HCT116 (cell line): Measurements from ENCODE around the gene FBXL7. TPM values are rescaled to one million over a fixed set of nuclear protein-coding genes. Genes with fewer than 3 reads are reported as not detected.

ENCODE experiments used
- ATAC-seq: fragments of 200-7000 bp; cut with Tn5 transposase; 2 replicates; pipeline ENCODE4 v1.9.1; 2020; ENCODE audit warnings: mild to moderate bottlenecking, moderate library complexity
- BruUV-seq: library from RNA; stranded (reverse); fragments of 400-500 nt; replicated peaks from 2 replicates; lab custom pipeline; 2021; lab: Mats Ljungman, UMichigan
- CTCF ChIA-PET: fragments of 300-600 bp; sonication (Branson Sonifier 250); formaldehyde crosslinking; loops from one replicate; lab custom pipeline; 2021; ENCODE audit warnings: antibody characterized with exemption; lab: Charles Lee
- POLR2A ChIA-PET: fragments of 300-600, 350-600 bp; sonication (Branson Sonifier 250); formaldehyde crosslinking; loops from one replicate; lab custom pipeline; 2021; ENCODE audit warnings: antibody characterized with exemption; lab: Charles Lee
- RAD21 ChIA-PET, 2 experiments: fragments of 300-600 bp; sonication (Branson Sonifier 250); formaldehyde crosslinking; loops; one replicate each; lab custom pipeline; 2023; ENCODE audit warnings: low total read pairs in 2 of 2; ENCODE audit not compliant: uncharacterized antibody in 2 of 2, unreplicated experiment in 2 of 2, low non-redundant PET in 1 of 2; lab: Charles Lee
- DNase-seq: peaks from one replicate; pipeline ENCODE4 v3.0.0-alpha.2; 2010; ENCODE audit warnings: low read depth, low spot score
- H2AFZ ChIP-seq: fragments of 200-600 bp; shearing (Covaris generic), sonication (generic); 2 replicates; pipeline ENCODE4 v1.6.1; 2017; ENCODE audit warnings: low read depth, mixed run types, mixed read lengths, antibody characterized with exemption, low read length; ENCODE audit not compliant: poor library complexity, severe bottlenecking
- H3K27ac ChIP-seq: 2 replicates; pipeline ENCODE4 v1.5.1; 2012; ENCODE audit warnings: low read depth, low read length
- H3K27me3 ChIP-seq: fragments of 200-600 bp; sonication (generic); 2 replicates; pipeline ENCODE4 v1.6.1; 2016; ENCODE audit warnings: mixed run types, low read length, mixed read lengths; ENCODE audit not compliant: insufficient read depth
- H3K36me3 ChIP-seq, 2 experiments: fragments of 200-500 bp in 1 of 2; fragments of 200-600 bp in 1 of 2; sonication (Bioruptor generic) in 1 of 2; sonication (generic) in 1 of 2; 2 replicates each; pipeline versions ENCODE4 v1.5.1 to v1.6.1; 2014 to 2016; ENCODE audit warnings: low read length in 2 of 2, inconsistent platforms in 1 of 2, mixed read lengths in 1 of 2, mixed run types in 1 of 2; ENCODE audit not compliant: insufficient read depth in 2 of 2, control insufficient read depth in 1 of 2
- H3K4me1 ChIP-seq, 2 experiments: fragments of 200-600 bp in 1 of 2; sonication (generic) in 1 of 2; 2 replicates each; pipeline versions ENCODE4 v1.5.1 to v1.6.1; 2012 to 2017; ENCODE audit warnings: low read length in 2 of 2, inconsistent platforms in 1 of 2, mild to moderate bottlenecking in 1 of 2, mixed read lengths in 1 of 2, mixed run types in 1 of 2, moderate library complexity in 1 of 2; ENCODE audit not compliant: insufficient read depth in 2 of 2, control insufficient read depth in 1 of 2
- H3K4me2 ChIP-seq: fragments of 200-600 bp; sonication (generic); 2 replicates; pipeline ENCODE4 v1.6.1; 2017; ENCODE audit warnings: mixed run types, low read length, mixed read lengths
- H3K4me3 ChIP-seq, 2 experiments: fragments of 200-600 bp in 1 of 2; sonication (generic) in 1 of 2; replicated peaks in 1 of 2; 2 replicates each; pipeline ENCODE4 v1.5.1; 2011 to 2016; ENCODE audit warnings: low read length in 2 of 2, control low read depth in 1 of 2, low read depth in 1 of 2, mild to moderate bottlenecking in 1 of 2, mixed read lengths in 1 of 2, mixed run types in 1 of 2
- H3K79me2 ChIP-seq: fragments of 200-600 bp; sonication (generic); 2 replicates; pipeline ENCODE4 v1.6.1; 2017; ENCODE audit warnings: mild to moderate bottlenecking, mixed run types, low read length, moderate library complexity, mixed read lengths; ENCODE audit not compliant: insufficient read depth
- H3K9ac ChIP-seq: fragments of 200-600 bp; sonication (generic); 2 replicates; pipeline ENCODE4 v1.6.1; 2016; ENCODE audit warnings: low read length, mixed read lengths
- H3K9me2 ChIP-seq: fragments of 200-600 bp; sonication (generic), shearing (Covaris generic); 2 replicates; pipeline ENCODE4 v1.6.1; 2017; ENCODE audit warnings: mixed run types, mild to moderate bottlenecking, moderate library complexity; ENCODE audit not compliant: insufficient read depth
- H3K9me3 ChIP-seq, 2 experiments: fragments of 200-500 bp in 1 of 2; fragments of 200-600 bp in 1 of 2; sonication (Bioruptor generic) in 1 of 2; sonication (generic) in 1 of 2; 2 replicates each; pipeline ENCODE4 v1.6.1; 2014 to 2017; ENCODE audit warnings: low read length in 2 of 2, mixed read lengths in 2 of 2, inconsistent platforms in 1 of 2, low read depth in 1 of 2, mild to moderate bottlenecking in 1 of 2, mixed run types in 1 of 2, moderate library complexity in 1 of 2; ENCODE audit not compliant: control insufficient read depth in 1 of 2, insufficient read depth in 1 of 2
- H4K20me1 ChIP-seq: fragments of 200-600 bp; sonication (generic), shearing (Covaris generic); 2 replicates; pipeline ENCODE4 v1.6.1; 2017; ENCODE audit warnings: mixed run types, mild to moderate bottlenecking, moderate library complexity; ENCODE audit not compliant: insufficient read depth
- CBX3 ChIP-seq: IDR thresholded peaks from 2 replicates; pipeline ENCODE4 v1.6.1; 2012; ENCODE audit warnings: low read depth
- EGR1 ChIP-seq: IDR thresholded peaks from 2 replicates; pipeline ENCODE4 v1.6.1; 2012; ENCODE audit warnings: low read depth
- ELF1 ChIP-seq: IDR thresholded peaks from 2 replicates; pipeline ENCODE4 v1.6.1; 2012; ENCODE audit warnings: low read depth, borderline replicate concordance
- EZH2phosphoT487 ChIP-seq: fragments of 200-600 bp; IDR thresholded peaks from 2 replicates; pipeline ENCODE4 v1.6.1; 2018; ENCODE audit warnings: antibody characterized with exemption, borderline replicate concordance
- POLR2A ChIP-seq: IDR thresholded peaks from 2 replicates; pipeline ENCODE4 v1.7.0; 2011; ENCODE audit warnings: borderline replicate concordance; ENCODE audit not compliant: insufficient read depth, insufficient read length; ENCODE audit errors: extremely low read depth
- RAD21 ChIP-seq: IDR thresholded peaks from 2 replicates; pipeline ENCODE4 v1.6.1; 2012; ENCODE audit warnings: low read depth, mild to moderate bottlenecking
- intact Hi-C: fragments of 100-400 bp; cut with micrococcal nuclease; formaldehyde crosslinking; loops from 2 replicates; pipeline ENCODE4 v1.10.0; 2022
- total RNA-seq: library from RNA; stranded (reverse); gene quantifications from one replicate; pipeline ENCODE4 v1.2.1, GENCODE V29; 2021; ENCODE audit not compliant: unreplicated experiment
- TF ChIP-seq, protein P1 (sequence below): IDR thresholded peaks from 2 replicates; pipeline ENCODE4 v1.6.1; 2012; ENCODE audit warnings: low read depth
- TF ChIP-seq, protein P2 (sequence below): IDR thresholded peaks from 2 replicates; pipeline ENCODE4 v1.6.1; 2011; ENCODE audit warnings: mild to moderate bottlenecking, low read length, moderate library complexity; ENCODE audit not compliant: insufficient replicate concordance; ENCODE audit errors: extremely low read depth
- TF ChIP-seq, protein P3 (sequence below): IDR thresholded peaks from 2 replicates; pipeline ENCODE4 v1.6.1; 2012
- TF ChIP-seq, protein P4 (sequence below): IDR thresholded peaks from 2 replicates; pipeline ENCODE4 v1.6.1; 2012

Gene FBXL7
- total RNA-seq, 1 experiment from 2014 or later = 0.05 TPM

DNA sequence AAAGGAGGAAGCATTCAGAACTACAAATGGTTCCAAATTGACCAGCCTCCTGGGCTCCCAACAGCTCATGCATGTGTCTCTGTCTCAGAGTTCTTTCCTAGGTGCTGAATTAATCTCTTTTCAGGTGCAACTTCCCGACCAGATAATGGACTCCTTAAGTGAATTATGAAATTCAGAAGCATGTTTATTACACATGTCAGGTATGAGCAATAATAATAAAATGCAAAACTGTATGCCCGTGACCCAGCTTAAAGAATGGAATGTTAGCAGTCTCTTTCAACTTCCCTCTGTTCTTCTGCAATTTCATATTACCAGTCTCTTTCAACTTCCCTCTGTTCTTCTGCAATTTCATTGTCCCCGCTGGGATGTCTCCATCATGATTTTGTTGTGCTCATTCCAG, 60.4 kb downstream of the FBXL7 start (continued):
- TF ChIP-seq, protein P1, sequence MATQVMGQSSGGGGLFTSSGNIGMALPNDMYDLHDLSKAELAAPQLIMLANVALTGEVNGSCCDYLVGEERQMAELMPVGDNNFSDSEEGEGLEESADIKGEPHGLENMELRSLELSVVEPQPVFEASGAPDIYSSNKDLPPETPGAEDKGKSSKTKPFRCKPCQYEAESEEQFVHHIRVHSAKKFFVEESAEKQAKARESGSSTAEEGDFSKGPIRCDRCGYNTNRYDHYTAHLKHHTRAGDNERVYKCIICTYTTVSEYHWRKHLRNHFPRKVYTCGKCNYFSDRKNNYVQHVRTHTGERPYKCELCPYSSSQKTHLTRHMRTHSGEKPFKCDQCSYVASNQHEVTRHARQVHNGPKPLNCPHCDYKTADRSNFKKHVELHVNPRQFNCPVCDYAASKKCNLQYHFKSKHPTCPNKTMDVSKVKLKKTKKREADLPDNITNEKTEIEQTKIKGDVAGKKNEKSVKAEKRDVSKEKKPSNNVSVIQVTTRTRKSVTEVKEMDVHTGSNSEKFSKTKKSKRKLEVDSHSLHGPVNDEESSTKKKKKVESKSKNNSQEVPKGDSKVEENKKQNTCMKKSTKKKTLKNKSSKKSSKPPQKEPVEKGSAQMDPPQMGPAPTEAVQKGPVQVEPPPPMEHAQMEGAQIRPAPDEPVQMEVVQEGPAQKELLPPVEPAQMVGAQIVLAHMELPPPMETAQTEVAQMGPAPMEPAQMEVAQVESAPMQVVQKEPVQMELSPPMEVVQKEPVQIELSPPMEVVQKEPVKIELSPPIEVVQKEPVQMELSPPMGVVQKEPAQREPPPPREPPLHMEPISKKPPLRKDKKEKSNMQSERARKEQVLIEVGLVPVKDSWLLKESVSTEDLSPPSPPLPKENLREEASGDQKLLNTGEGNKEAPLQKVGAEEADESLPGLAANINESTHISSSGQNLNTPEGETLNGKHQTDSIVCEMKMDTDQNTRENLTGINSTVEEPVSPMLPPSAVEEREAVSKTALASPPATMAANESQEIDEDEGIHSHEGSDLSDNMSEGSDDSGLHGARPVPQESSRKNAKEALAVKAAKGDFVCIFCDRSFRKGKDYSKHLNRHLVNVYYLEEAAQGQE = no peak

DNA sequence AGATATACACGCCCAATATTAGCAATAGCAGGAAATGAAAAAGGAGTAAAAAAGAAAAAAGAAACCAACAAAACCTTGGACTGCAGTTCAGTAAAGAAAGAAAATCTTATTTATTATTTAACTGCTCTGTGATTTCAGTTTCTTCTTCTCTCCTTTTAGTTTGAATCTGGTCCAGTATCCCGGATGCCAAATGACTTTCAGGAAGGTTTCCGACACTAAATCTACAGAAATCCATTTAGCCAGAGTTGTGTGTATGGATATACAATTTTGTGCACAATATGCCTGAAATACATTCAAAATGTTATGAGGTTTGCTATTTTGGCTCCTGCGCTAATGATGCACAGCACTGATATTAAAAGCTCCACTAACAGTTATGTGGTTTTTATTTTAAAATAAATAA, 64.5 kb downstream of the FBXL7 start:
- RAD21 ChIA-PET = no interaction called here
- no peaks in the 10 kb centered on the region for H3K27me3 ChIP-seq
- H2AFZ ChIP-seq = no peak overlapping the region
- H3K9me2 ChIP-seq = no peaks in the 10 kb centered on the region
- H4K20me1 ChIP-seq = no peaks in the 10 kb centered on the region
- DNase-seq (no peak), ATAC-seq (no peak)
- no peaks in the 10 kb centered on the region for H3K4me1 ChIP-seq
- BruUV-seq = no TSS peak
- H3K4me2 ChIP-seq = no peak overlapping the region
- no peaks in the 10 kb centered on the region for H3K79me2 ChIP-seq
- no peak overlapping the region for H3K27ac ChIP-seq
- CTCF ChIA-PET = no interaction called here
- intact Hi-C loops = no loop called here
- no peak overlapping the region for H3K4me3 ChIP-seq
- no peaks in the 10 kb centered on the region for H3K36me3 ChIP-seq
- TF ChIP-seq ELF1 (no peak), EZH2phosphoT487 (no peak), POLR2A (no peak), CBX3 (no peak), RAD21 (no peak), EGR1 (no peak)
- TF ChIP-seq, protein P2, sequence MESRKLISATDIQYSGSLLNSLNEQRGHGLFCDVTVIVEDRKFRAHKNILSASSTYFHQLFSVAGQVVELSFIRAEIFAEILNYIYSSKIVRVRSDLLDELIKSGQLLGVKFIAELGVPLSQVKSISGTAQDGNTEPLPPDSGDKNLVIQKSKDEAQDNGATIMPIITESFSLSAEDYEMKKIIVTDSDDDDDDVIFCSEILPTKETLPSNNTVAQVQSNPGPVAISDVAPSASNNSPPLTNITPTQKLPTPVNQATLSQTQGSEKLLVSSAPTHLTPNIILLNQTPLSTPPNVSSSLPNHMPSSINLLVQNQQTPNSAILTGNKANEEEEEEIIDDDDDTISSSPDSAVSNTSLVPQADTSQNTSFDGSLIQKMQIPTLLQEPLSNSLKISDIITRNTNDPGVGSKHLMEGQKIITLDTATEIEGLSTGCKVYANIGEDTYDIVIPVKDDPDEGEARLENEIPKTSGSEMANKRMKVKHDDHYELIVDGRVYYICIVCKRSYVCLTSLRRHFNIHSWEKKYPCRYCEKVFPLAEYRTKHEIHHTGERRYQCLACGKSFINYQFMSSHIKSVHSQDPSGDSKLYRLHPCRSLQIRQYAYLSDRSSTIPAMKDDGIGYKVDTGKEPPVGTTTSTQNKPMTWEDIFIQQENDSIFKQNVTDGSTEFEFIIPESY = no peak
- TF ChIP-seq, protein P3, sequence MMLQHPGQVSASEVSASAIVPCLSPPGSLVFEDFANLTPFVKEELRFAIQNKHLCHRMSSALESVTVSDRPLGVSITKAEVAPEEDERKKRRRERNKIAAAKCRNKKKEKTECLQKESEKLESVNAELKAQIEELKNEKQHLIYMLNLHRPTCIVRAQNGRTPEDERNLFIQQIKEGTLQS = no peak
- TF ChIP-seq, protein P4, sequence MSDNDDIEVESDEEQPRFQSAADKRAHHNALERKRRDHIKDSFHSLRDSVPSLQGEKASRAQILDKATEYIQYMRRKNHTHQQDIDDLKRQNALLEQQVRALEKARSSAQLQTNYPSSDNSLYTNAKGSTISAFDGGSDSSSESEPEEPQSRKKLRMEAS = no peak
- peaks cover 3 to 6% of the 10 kb centered on the region in 2 experiments; a peak in 2 of 4 replicates for H3K9me3 ChIP-seq
- H3K9ac ChIP-seq = no peak overlapping the region
- POLR2A ChIA-PET = no interaction called here
